HepG2 (cell line): ENCODE data around the gene CNTFR.

Experiments used
- ARNT2 ChIP-seq: sonication (generic); formaldehyde crosslinking; IDR thresholded peaks from 2 replicates; pipeline ENCODE4 v1.8.0; 2022; ENCODE audit warnings: mild to moderate bottlenecking, low read depth, missing genetic modification reagents, moderate library complexity
- IRX3 ChIP-seq: sonication (generic); formaldehyde crosslinking; IDR thresholded peaks from 2 replicates; pipeline ENCODE4 v1.8.1; 2023; ENCODE audit warnings: mild to moderate bottlenecking, low read depth, missing genetic modification reagents, borderline replicate concordance
- POLR2A ChIP-seq, 2 experiments: IDR thresholded peaks; 2 replicates each; pipeline ENCODE4 v1.6.1; 2011; ENCODE audit warnings: low read depth in 2 of 2, low read length in 2 of 2, mild to moderate bottlenecking in 1 of 2, moderate library complexity in 1 of 2; ENCODE audit not compliant: insufficient read depth in 1 of 2
- TCF7L2 ChIP-seq: IDR thresholded peaks from 2 replicates; pipeline ENCODE4 v1.6.1; 2011; ENCODE audit warnings: mild to moderate bottlenecking, low read depth, low read length, moderate library complexity
- WIZ ChIP-seq: sonication (generic); formaldehyde crosslinking; IDR thresholded peaks from 2 replicates; pipeline ENCODE4 v1.5.1; 2020; ENCODE audit warnings: mild to moderate bottlenecking, missing genetic modification reagents
- ZBTB1 ChIP-seq: sonication (generic); formaldehyde crosslinking; IDR thresholded peaks from 2 replicates; pipeline ENCODE4 v1.4.0; 2020; ENCODE audit warnings: missing genetic modification reagents, borderline replicate concordance
- TF ChIP-seq, protein P1 (sequence below): sonication (generic); formaldehyde crosslinking; IDR thresholded peaks from 2 replicates; pipeline ENCODE4 v1.5.0; 2020; ENCODE audit warnings: missing genetic modification reagents
- TF ChIP-seq, protein P2 (sequence below): sonication (generic); formaldehyde crosslinking; IDR thresholded peaks from 2 replicates; pipeline ENCODE4 v1.5.1; 2020; ENCODE audit warnings: missing genetic modification reagents, mild to moderate bottlenecking, borderline replicate concordance
- TF ChIP-seq, protein P3 (sequence below): sonication (generic); formaldehyde crosslinking; IDR thresholded peaks from 2 replicates; pipeline ENCODE4 v1.4.0; 2020; ENCODE audit warnings: low read depth, mild to moderate bottlenecking, missing genetic modification reagents

DNA sequence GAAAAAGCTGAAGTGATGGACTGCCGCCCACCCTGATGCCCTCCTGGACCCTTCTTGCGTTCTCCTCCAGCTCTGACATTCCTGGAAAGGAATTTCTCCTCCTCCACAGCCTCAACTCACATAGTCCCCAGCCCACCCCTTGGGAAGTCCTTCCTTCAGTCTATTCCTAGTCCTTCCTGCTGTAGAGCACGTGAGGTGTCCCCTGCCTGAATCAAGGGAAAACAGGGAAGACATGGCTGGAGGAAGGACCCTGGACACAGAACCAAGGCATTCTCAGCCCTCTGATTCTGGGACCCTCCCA, 35.6 kb upstream of the CNTFR start:
- TF ChIP-seq, protein P1, sequence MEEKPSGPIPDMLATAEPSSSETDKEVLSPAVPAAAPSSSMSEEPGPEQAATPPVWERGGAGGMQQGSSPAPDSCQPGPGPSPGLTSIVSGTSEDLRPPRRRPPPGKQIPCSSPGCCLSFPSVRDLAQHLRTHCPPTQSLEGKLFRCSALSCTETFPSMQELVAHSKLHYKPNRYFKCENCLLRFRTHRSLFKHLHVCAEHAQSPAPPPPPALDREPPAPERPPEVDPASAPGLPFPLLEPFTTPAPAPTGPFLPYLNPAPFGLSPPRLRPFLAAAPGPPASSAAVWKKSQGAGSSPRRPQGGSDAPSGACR (CRISPR knock-in tag) = no peak
- TF ChIP-seq, protein P2, sequence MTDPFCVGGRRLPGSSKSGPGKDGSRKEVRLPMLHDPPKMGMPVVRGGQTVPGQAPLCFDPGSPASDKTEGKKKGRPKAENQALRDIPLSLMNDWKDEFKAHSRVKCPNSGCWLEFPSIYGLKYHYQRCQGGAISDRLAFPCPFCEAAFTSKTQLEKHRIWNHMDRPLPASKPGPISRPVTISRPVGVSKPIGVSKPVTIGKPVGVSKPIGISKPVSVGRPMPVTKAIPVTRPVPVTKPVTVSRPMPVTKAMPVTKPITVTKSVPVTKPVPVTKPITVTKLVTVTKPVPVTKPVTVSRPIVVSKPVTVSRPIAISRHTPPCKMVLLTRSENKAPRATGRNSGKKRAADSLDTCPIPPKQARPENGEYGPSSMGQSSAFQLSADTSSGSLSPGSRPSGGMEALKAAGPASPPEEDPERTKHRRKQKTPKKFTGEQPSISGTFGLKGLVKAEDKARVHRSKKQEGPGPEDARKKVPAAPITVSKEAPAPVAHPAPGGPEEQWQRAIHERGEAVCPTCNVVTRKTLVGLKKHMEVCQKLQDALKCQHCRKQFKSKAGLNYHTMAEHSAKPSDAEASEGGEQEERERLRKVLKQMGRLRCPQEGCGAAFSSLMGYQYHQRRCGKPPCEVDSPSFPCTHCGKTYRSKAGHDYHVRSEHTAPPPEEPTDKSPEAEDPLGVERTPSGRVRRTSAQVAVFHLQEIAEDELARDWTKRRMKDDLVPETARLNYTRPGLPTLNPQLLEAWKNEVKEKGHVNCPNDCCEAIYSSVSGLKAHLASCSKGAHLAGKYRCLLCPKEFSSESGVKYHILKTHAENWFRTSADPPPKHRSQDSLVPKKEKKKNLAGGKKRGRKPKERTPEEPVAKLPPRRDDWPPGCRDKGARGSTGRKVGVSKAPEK = no peak
- TF ChIP-seq ARNT2 (CRISPR knock-in tag) = no peak
- no peak for TF ChIP-seq IRX3 (CRISPR knock-in tag)
- no peak for TF ChIP-seq ZBTB1 (CRISPR knock-in tag)
- TF ChIP-seq, protein P3, sequence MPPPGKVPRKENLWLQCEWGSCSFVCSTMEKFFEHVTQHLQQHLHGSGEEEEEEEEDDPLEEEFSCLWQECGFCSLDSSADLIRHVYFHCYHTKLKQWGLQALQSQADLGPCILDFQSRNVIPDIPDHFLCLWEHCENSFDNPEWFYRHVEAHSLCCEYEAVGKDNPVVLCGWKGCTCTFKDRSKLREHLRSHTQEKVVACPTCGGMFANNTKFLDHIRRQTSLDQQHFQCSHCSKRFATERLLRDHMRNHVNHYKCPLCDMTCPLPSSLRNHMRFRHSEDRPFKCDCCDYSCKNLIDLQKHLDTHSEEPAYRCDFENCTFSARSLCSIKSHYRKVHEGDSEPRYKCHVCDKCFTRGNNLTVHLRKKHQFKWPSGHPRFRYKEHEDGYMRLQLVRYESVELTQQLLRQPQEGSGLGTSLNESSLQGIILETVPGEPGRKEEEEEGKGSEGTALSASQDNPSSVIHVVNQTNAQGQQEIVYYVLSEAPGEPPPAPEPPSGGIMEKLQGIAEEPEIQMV (CRISPR knock-in tag) = no peak
- no peak for TF ChIP-seq POLR2A (IDR thresholded peaks at IDR 0.05; ENCODE audit: insufficient read depth in 1 of 2, low read depth in 2 of 2, low read length in 2 of 2)
- no peak for TF ChIP-seq TCF7L2
- no peak for TF ChIP-seq WIZ (CRISPR knock-in tag)
